Panc1 (cell line): ENCODE measurements around the gene HBG2. TPM values are rescaled to one million over a fixed set of nuclear protein-coding genes. Genes with fewer than 3 reads are reported as not detected.

Experiments used
- ATAC-seq: fragments of 200-7000 bp; cut with Tn5 transposase; 2 replicates; pipeline ENCODE4 v1.9.1; 2020; ENCODE audit warnings: mild to moderate bottlenecking, moderate library complexity
- BruUV-seq: library from RNA; stranded (reverse); fragments of 400-500 nt; replicated peaks from 2 replicates; lab custom pipeline; 2021; lab: Mats Ljungman, UMichigan
- CTCF ChIA-PET: fragments of 300-600 bp; sonication (Branson Sonifier 250); formaldehyde crosslinking; loops from one replicate; lab custom pipeline; 2022; ENCODE audit warnings: antibody characterized with exemption; lab: Charles Lee
- POLR2A ChIA-PET: fragments of 300-600 bp; sonication (Branson Sonifier 250); formaldehyde crosslinking; loops from one replicate; lab custom pipeline; 2022; ENCODE audit warnings: antibody characterized with exemption; lab: Charles Lee
- DNase-seq: peaks from one replicate; pipeline ENCODE4 v3.0.0-alpha.2; 2010; ENCODE audit warnings: low read depth, low spot score
- H3K27ac ChIP-seq: 2 replicates; pipeline ENCODE4 v1.5.1; 2011; ENCODE audit warnings: mild to moderate bottlenecking, low read length, inconsistent platforms
- H3K27me3 ChIP-seq: fragments of 200-500 bp; sonication (Bioruptor generic); 2 replicates; pipeline ENCODE4 v1.6.0; 2014; ENCODE audit warnings: low read length, inconsistent platforms; ENCODE audit not compliant: control insufficient read depth, insufficient read depth
- H3K36me3 ChIP-seq: fragments of 200-500 bp; sonication (Bioruptor generic); 2 replicates; pipeline ENCODE4 v1.5.1; 2014; ENCODE audit warnings: inconsistent platforms, mild to moderate bottlenecking, low read length, moderate library complexity; ENCODE audit not compliant: control insufficient read depth, insufficient read depth
- H3K4me1 ChIP-seq: 2 replicates; pipeline ENCODE4 v1.5.1; 2011; ENCODE audit warnings: inconsistent platforms, mild to moderate bottlenecking, low read length, moderate library complexity; ENCODE audit not compliant: control insufficient read depth, insufficient read depth
- H3K4me3 ChIP-seq, 2 experiments: 2 replicates each; pipeline ENCODE4 v1.5.1; 2011 to 2012; ENCODE audit warnings: low read depth in 2 of 2, low read length in 2 of 2, mild to moderate bottlenecking in 2 of 2, inconsistent platforms in 1 of 2, moderate library complexity in 1 of 2
- H3K9me3 ChIP-seq: fragments of 200-500 bp; sonication (Bioruptor generic); 2 replicates; pipeline ENCODE4 v1.5.1; 2014; ENCODE audit warnings: low read depth, mild to moderate bottlenecking, inconsistent platforms, low read length, moderate library complexity; ENCODE audit not compliant: control insufficient read depth, insufficient read depth
- CTCF ChIP-seq: fragments of 450-650 bp; IDR thresholded peaks from 2 replicates; pipeline ENCODE4 v1.5.1; 2017; ENCODE audit warnings: mild to moderate bottlenecking
- POLR2AphosphoS5 ChIP-seq: IDR thresholded peaks from 2 replicates; pipeline ENCODE4 v1.6.1; 2012; ENCODE audit warnings: mild to moderate bottlenecking, low read depth, low read length, moderate library complexity
- REST ChIP-seq, 2 experiments: IDR thresholded peaks; 2 replicates each; pipeline ENCODE4 v1.6.1; 2011 to 2012; ENCODE audit warnings: low read depth in 2 of 2, control low read depth in 1 of 2, low read length in 1 of 2, mild to moderate bottlenecking in 1 of 2, moderate library complexity in 1 of 2; ENCODE audit not compliant: insufficient read depth in 1 of 2
- SIN3A ChIP-seq: IDR thresholded peaks from 2 replicates; pipeline ENCODE4 v1.6.1; 2012; ENCODE audit warnings: low read depth, mild to moderate bottlenecking, low read length, moderate library complexity, borderline replicate concordance; ENCODE audit not compliant: insufficient read depth
- TCF7L2 ChIP-seq: IDR thresholded peaks from 2 replicates; pipeline ENCODE4 v1.6.1; 2011; ENCODE audit warnings: mild to moderate bottlenecking, low read depth, low read length, inconsistent platforms
- in situ Hi-C: cut with HindIII; loops from 2 replicates; pipeline ENCODE4 v1.10.0; 2016; ENCODE audit warnings: low sequenced_read_pairs, low pct_unique_long_range_greater_than_20kb
- intact Hi-C: fragments of 100-400 bp; cut with micrococcal nuclease; formaldehyde crosslinking; loops from one replicate; pipeline ENCODE4 v1.10.0; 2022; ENCODE audit not compliant: unreplicated experiment
- total RNA-seq: library from RNA; stranded (reverse); gene quantifications from one replicate; pipeline ENCODE4 v1.2.1, GENCODE V29; 2021; ENCODE audit not compliant: unreplicated experiment

The HBG2 gene
- total RNA-seq, 1 experiment from 2014 or later, result 6.5 TPM

GRCh38 chr11:5235364-5236095 lies 19.1 kb downstream of the HBG2 start:
- DNase-seq (no peak), ATAC-seq (no peak)
- Histone ChIP-seq H3K4me1 (no peaks in the 10 kb centered on the region), H3K4me3 (no peak overlapping the region), H3K36me3 (no peaks in the 10 kb centered on the region), H3K27ac (no peak overlapping the region), H3K27me3 (0 out of 2 replicates have a peak, but pooled peaks cover 2% of the 10 kb centered on the region), H3K9me3 (no peaks in the 10 kb centered on the region)
- CTCF ChIA-PET, result no interaction called here
- TF ChIP-seq REST (IDR thresholded peaks at IDR 0.05; ENCODE audit: insufficient read depth in 1 of 2, low read depth in 2 of 2, low read length in 1 of 2) (no peak), SIN3A (no peak), CTCF (no peak), TCF7L2 (no peak), POLR2AphosphoS5 (no peak)
- intact Hi-C loops (no loop called here), in situ Hi-C loops (no loop called here)
- POLR2A ChIA-PET, result no interaction called here
- no TSS peak for BruUV-seq

- intact Hi-C loops, result no loop called here
- in situ Hi-C loops, result no loop called here
- CTCF ChIA-PET, result no interaction called here
- no TSS peak for BruUV-seq
- DNase-seq (no peak), ATAC-seq (no peak; the same call in 1 of the 2 replicates)
- Histone ChIP-seq H3K27me3 (0 out of 2 replicates have a peak, but pooled peaks cover under 1% of the 10 kb centered on the region), H3K9me3 (no peaks in the 10 kb centered on the region), H3K36me3 (no peaks in the 10 kb centered on the region), H3K4me3 (no peak within 1 kb of the TSS), H3K27ac (no peak within 1 kb of the TSS), H3K4me1 (no peaks in the 10 kb centered on the region)
- POLR2A ChIA-PET, result no interaction called here
- TF ChIP-seq TCF7L2, result no peak
- TF ChIP-seq SIN3A, result no peak
- TF ChIP-seq REST (IDR thresholded peaks at IDR 0.05; ENCODE audit: insufficient read depth in 1 of 2, low read depth in 2 of 2, low read length in 1 of 2), result no peak
- TF ChIP-seq CTCF, result no peak
- TF ChIP-seq POLR2AphosphoS5, result no peak
Measured at GRCh38 chr11:5234381-5234834, 20.2 kb downstream of the HBG2 start, which contains the start of gene HBD. HBD (minus strand) TSS chr11:5234483; CDS start chr11:5234433, 50 bp downstream.
